Keratinocyte (primary cell): Measurements from ENCODE around the gene C9orf43. TPM values are rescaled to one million over a fixed set of nuclear protein-coding genes. Genes with fewer than 3 reads are reported as not detected.

ENCODE experiments used
- DNase-seq: peaks from one replicate; pipeline ENCODE4 v3.0.0-alpha.2; 2011; ENCODE audit warnings: low read depth, missing footprints, low spot score
- FAIRE-seq: peaks from 2 replicates; lab custom pipeline; 2011; peaks lifted over from hg19 to GRCh38; lab: Jason Lieb, UNC
- H2AFZ ChIP-seq: 2 replicates; pipeline ENCODE4 v1.6.0; 2012; ENCODE audit warnings: low read length, control low read depth, inconsistent platforms; ENCODE audit not compliant: control insufficient read depth
- H3K27ac ChIP-seq: 2 replicates; pipeline ENCODE4 v1.5.1; 2011; ENCODE audit warnings: low read length; ENCODE audit not compliant: control insufficient read depth, insufficient read depth
- H3K27me3 ChIP-seq: 3 replicates; pipeline ENCODE4 v1.6.0; 2011; ENCODE audit warnings: low read length; ENCODE audit not compliant: control insufficient read depth, insufficient read depth; ENCODE audit errors: extremely low read depth
- H3K36me3 ChIP-seq, 2 experiments: 2 replicates in 1 of 2; 3 replicates in 1 of 2; pipeline ENCODE4 v1.5.1; 2011; ENCODE audit warnings: low read length in 2 of 2, mild to moderate bottlenecking in 1 of 2; ENCODE audit not compliant: control insufficient read depth in 2 of 2, insufficient read depth in 2 of 2; ENCODE audit errors: extremely low read depth in 1 of 2
- H3K4me1 ChIP-seq: 3 replicates; pipeline ENCODE4 v1.5.1; 2011; ENCODE audit warnings: low read length; ENCODE audit not compliant: control insufficient read depth, insufficient read depth; ENCODE audit errors: extremely low read depth
- H3K4me2 ChIP-seq: 3 replicates; pipeline ENCODE4 v1.6.0; 2011; ENCODE audit warnings: low read depth, low read length; ENCODE audit not compliant: control insufficient read depth, insufficient read depth; ENCODE audit errors: extremely low read depth
- H3K4me3 ChIP-seq, 3 experiments: fragments of 200-600 bp in 1 of 3; sonication (generic) in 1 of 3; 2 replicates in 2 of 3; 3 replicates in 1 of 3; pipeline ENCODE4 v1.5.1; 2011 to 2016; ENCODE audit warnings: low read length in 3 of 3, mild to moderate bottlenecking in 3 of 3, control low read depth in 2 of 3, inconsistent platforms in 1 of 3, low read depth in 1 of 3, mixed read lengths in 1 of 3, mixed run types in 1 of 3, moderate library complexity in 1 of 3; ENCODE audit not compliant: control insufficient read depth in 2 of 3, insufficient read depth in 2 of 3; ENCODE audit errors: extremely low read depth in 1 of 3
- H3K79me2 ChIP-seq: 2 replicates; pipeline ENCODE4 v1.6.0; 2012; ENCODE audit warnings: low read length; ENCODE audit not compliant: control insufficient read depth, insufficient read depth
- H3K9ac ChIP-seq: 3 replicates; pipeline ENCODE4 v1.6.0; 2011; ENCODE audit warnings: low read length; ENCODE audit not compliant: control insufficient read depth, insufficient read depth; ENCODE audit errors: extremely low read depth
- H3K9me1 ChIP-seq: 3 replicates; pipeline ENCODE4 v1.6.0; 2011; ENCODE audit warnings: low read length; ENCODE audit not compliant: control insufficient read depth, insufficient read depth; ENCODE audit errors: extremely low read depth
- H3K9me3 ChIP-seq: 2 replicates; pipeline ENCODE4 v1.5.1; 2012; ENCODE audit warnings: low read depth, low read length; ENCODE audit not compliant: control insufficient read depth
- H4K20me1 ChIP-seq: 3 replicates; pipeline ENCODE4 v1.6.0; 2011; ENCODE audit warnings: low read length; ENCODE audit not compliant: control insufficient read depth, insufficient read depth; ENCODE audit errors: extremely low read depth
- CTCF ChIP-seq, 3 experiments: IDR thresholded peaks in 1 of 3; conservative IDR thresholded peaks in 1 of 3; optimal IDR thresholded peaks in 1 of 3; 2 replicates in 2 of 3; 3 replicates in 1 of 3; pipeline versions ENCODE3 to v1.5.1; 2011; ENCODE audit warnings: low read length in 3 of 3, mild to moderate bottlenecking in 3 of 3, moderate library complexity in 2 of 3, control low read depth in 1 of 3, inconsistent platforms in 1 of 3; ENCODE audit not compliant: insufficient read depth in 2 of 3; ENCODE audit errors: extremely low read depth in 1 of 3
- EZH2 ChIP-seq: IDR thresholded peaks from one replicate; pipeline ENCODE4 v1.6.1; 2012; ENCODE audit warnings: inconsistent platforms, mild to moderate bottlenecking, low read length, moderate library complexity
- dilution Hi-C: fragments of 300-500 bp; cut with MboI; formaldehyde crosslinking; loops from one replicate; pipeline ENCODE4 v1.7.0; 2020; ENCODE audit warnings: low sequenced_read_pairs; ENCODE audit not compliant: extremely low pct_ligation_motif_present
- polyA plus RNA-seq, 5 experiments: library from polyadenylated mRNA; depleted of rRNA in 3 of 5; stranded (reverse) in 3 of 5; stranded (forward) in 1 of 5; unstranded in 1 of 5; fragments of >200 nt; gene quantifications; 1 replicate in 1 of 5; 2 replicates in 3 of 5; 3 replicates in 1 of 5; pipeline versions ENCODE4 v1.2.1 to v1.2.3, GENCODE V29; 2011 to 2012; ENCODE audit warnings: missing spikeins in 2 of 5, low read depth in 1 of 5, low replicate concordance in 1 of 5

C9orf43 gene
- polyA plus RNA-seq, 1 donor (not counting 4 experiments of a cell fraction or from before 2014, with no cell fraction given), result 0.75 TPM

- FAIRE-seq, result no peak
- H3K36me3 ChIP-seq, result peaks cover 14% of the 10 kb centered on the region in 2 experiments
- H3K4me2 ChIP-seq, result no peak overlapping the region
- peaks cover 7% of the 10 kb centered on the region for H3K79me2 ChIP-seq
- H4K20me1 ChIP-seq, result no peaks in the 10 kb centered on the region
- TF ChIP-seq EZH2, result no peak
- no peak for TF ChIP-seq CTCF (optimal IDR thresholded peaks at IDR 0.05 in 1 of 3, IDR thresholded peaks at IDR 0.05 in 1 of 3, conservative IDR thresholded peaks at IDR 0.05 in 1 of 3; ENCODE audit: extremely low read depth in 1 of 3, insufficient read depth in 2 of 3, low read length in 3 of 3)
- H3K9me1 ChIP-seq, result peaks cover 3% of the 10 kb centered on the region
- no peaks in the 10 kb centered on the region for H3K27me3 ChIP-seq
- H3K27ac ChIP-seq, result no peak overlapping the region
- H3K9ac ChIP-seq, result no peak overlapping the region
- peaks cover 7% of the 10 kb centered on the region for H3K4me1 ChIP-seq
- no peak for DNase-seq
- H3K9me3 ChIP-seq, result no peaks in the 10 kb centered on the region
- dilution Hi-C loops, result no loop called here
- no peak overlapping the region for H2AFZ ChIP-seq
- H3K4me3 ChIP-seq, result no peak overlapping the region
Measured at GRCh38 chr9:113372059-113372458, 38.5 kb upstream of the C9orf43 start.

- H3K4me2 ChIP-seq, result no peak overlapping the region
- no peaks in the 10 kb centered on the region for H4K20me1 ChIP-seq
- H3K27ac ChIP-seq, result no peak overlapping the region
- FAIRE-seq (no peak), DNase-seq (no peak)
- no peak overlapping the region for H3K9ac ChIP-seq
- no peaks in the 10 kb centered on the region for H3K27me3 ChIP-seq
- H3K36me3 ChIP-seq, result peaks cover 14% of the 10 kb centered on the region in 2 experiments
- no peaks in the 10 kb centered on the region for H3K9me3 ChIP-seq
- H3K79me2 ChIP-seq, result peaks cover 7% of the 10 kb centered on the region
- peaks cover 10% of the 10 kb centered on the region for H3K4me1 ChIP-seq
- dilution Hi-C loops, result no loop called here
- TF ChIP-seq CTCF (optimal IDR thresholded peaks at IDR 0.05 in 1 of 3, IDR thresholded peaks at IDR 0.05 in 1 of 3, conservative IDR thresholded peaks at IDR 0.05 in 1 of 3; ENCODE audit: extremely low read depth in 1 of 3, insufficient read depth in 2 of 3, low read length in 3 of 3) (no peak), EZH2 (no peak)
- H3K9me1 ChIP-seq, result peaks cover 3% of the 10 kb centered on the region
- H2AFZ ChIP-seq, result no peak overlapping the region
- no peak overlapping the region for H3K4me3 ChIP-seq
Measured at GRCh38 chr9:113373256-113373655, 37.3 kb upstream of the C9orf43 start.
